Spleen (tissue), 7 donors: ENCODE results near the gene SCUBE2.

Source experiments
- POLR2A ChIP-seq, 3 donors: fragments of 450-650 bp; IDR thresholded peaks; one replicate each; pipeline ENCODE4 v1.5.1; 2017; ENCODE audit warnings: antibody characterized with exemption in 3 of 3, mild to moderate bottlenecking in 1 of 3
- POLR2AphosphoS5 ChIP-seq, 3 donors: sonication (generic); formaldehyde crosslinking; IDR thresholded peaks; one replicate each; pipeline ENCODE4 v1.5.1; 2017; ENCODE audit warnings: antibody characterized with exemption in 3 of 3
- TF ChIP-seq, protein P1 (sequence below), 11 experiments: fragments of 200-600 bp in 7 of 11; fragments of 450-650 bp in 4 of 11; sonication (generic) in 4 of 11; IDR thresholded peaks in 8 of 11; conservative IDR thresholded peaks in 3 of 11; 1 replicate in 7 of 11; 2 replicates in 4 of 11; pipeline versions ENCODE4 v1.4.0 to v1.8.0; 2016 to 2021; ENCODE audit warnings: antibody characterized with exemption in 11 of 11, inconsistent platforms in 4 of 11, mild to moderate bottlenecking in 1 of 11
- donor health status: DM: no; HTN: no; CAD: no; lungs with moderate emphysema.
- donor health status: DM: no; HTN: no; CAD: no.
- donor health status: DM: no; HTN: no; CAD: no.

GRCh38 chr11:8980485-8980884 lies 110.9 kb downstream of the SCUBE2 start:
- TF ChIP-seq, protein P1, sequence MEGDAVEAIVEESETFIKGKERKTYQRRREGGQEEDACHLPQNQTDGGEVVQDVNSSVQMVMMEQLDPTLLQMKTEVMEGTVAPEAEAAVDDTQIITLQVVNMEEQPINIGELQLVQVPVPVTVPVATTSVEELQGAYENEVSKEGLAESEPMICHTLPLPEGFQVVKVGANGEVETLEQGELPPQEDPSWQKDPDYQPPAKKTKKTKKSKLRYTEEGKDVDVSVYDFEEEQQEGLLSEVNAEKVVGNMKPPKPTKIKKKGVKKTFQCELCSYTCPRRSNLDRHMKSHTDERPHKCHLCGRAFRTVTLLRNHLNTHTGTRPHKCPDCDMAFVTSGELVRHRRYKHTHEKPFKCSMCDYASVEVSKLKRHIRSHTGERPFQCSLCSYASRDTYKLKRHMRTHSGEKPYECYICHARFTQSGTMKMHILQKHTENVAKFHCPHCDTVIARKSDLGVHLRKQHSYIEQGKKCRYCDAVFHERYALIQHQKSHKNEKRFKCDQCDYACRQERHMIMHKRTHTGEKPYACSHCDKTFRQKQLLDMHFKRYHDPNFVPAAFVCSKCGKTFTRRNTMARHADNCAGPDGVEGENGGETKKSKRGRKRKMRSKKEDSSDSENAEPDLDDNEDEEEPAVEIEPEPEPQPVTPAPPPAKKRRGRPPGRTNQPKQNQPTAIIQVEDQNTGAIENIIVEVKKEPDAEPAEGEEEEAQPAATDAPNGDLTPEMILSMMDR (IDR thresholded peaks at IDR 0.05 in 8 of 11, conservative IDR thresholded peaks at IDR 0.05 in 3 of 11) = no peak
- TF ChIP-seq POLR2A (IDR thresholded peaks at IDR 0.05) (no peak), POLR2AphosphoS5 (IDR thresholded peaks at IDR 0.05) (no peak)
